Tibial artery (tissue), 4 donors: ENCODE measurements around the gene ZHX3.

Experiments
- DNase-seq, 2 donors: peaks; one replicate each; pipeline ENCODE4 v3.0.0-alpha.2; 2019
- H3K27ac ChIP-seq, 2 donors: fragments of 200-600 bp; sonication (generic) in 1 of 2; 1 replicate in 1 of 2; 2 replicates in 1 of 2; pipeline ENCODE4 v1.5.1; 2018 to 2019; ENCODE audit warnings: mild to moderate bottlenecking in 1 of 2
- H3K27me3 ChIP-seq, 2 donors: fragments of 200-600 bp; sonication (generic) in 1 of 2; one replicate each; pipeline versions ENCODE4 v1.5.1 to v1.6.0; 2016 to 2019
- H3K36me3 ChIP-seq, 3 donors: fragments of 200-600 bp; sonication (generic) in 2 of 3; one replicate each; pipeline ENCODE4 v1.5.1; 2016 to 2019; ENCODE audit warnings: mild to moderate bottlenecking in 2 of 3
- H3K4me1 ChIP-seq, 4 donors: fragments of 200-600 bp; sonication (generic) in 2 of 4; 1 replicate in 3 of 4; 2 replicates in 1 of 4; pipeline ENCODE4 v1.5.1; 2016 to 2019
- H3K4me3 ChIP-seq, 2 donors: fragments of 200-600 bp; sonication (generic) in 1 of 2; 1 replicate in 1 of 2; 2 replicates in 1 of 2; pipeline ENCODE4 v1.5.1; 2018 to 2019; ENCODE audit warnings: mild to moderate bottlenecking in 2 of 2
- H3K9me3 ChIP-seq, 3 donors: fragments of 200-600 bp; sonication (generic) in 1 of 3; one replicate each; pipeline ENCODE4 v1.5.1; 2016 to 2019
- intact Hi-C: fragments of 100-400 bp; cut with DNase I; formaldehyde crosslinking; loops from one replicate; pipeline ENCODE4 v1.15.0; 2023; ENCODE audit warnings: low total_unique reads
- TF ChIP-seq, protein P1 (sequence below), 2 experiments: fragments of 200-600 bp in 1 of 2; fragments of 450-650 bp in 1 of 2; IDR thresholded peaks; one replicate each; pipeline ENCODE4 v1.5.1; 2017 to 2019; ENCODE audit warnings: antibody characterized with exemption in 2 of 2, mild to moderate bottlenecking in 1 of 2, moderate library complexity in 1 of 2

The ZHX3 gene

DNA sequence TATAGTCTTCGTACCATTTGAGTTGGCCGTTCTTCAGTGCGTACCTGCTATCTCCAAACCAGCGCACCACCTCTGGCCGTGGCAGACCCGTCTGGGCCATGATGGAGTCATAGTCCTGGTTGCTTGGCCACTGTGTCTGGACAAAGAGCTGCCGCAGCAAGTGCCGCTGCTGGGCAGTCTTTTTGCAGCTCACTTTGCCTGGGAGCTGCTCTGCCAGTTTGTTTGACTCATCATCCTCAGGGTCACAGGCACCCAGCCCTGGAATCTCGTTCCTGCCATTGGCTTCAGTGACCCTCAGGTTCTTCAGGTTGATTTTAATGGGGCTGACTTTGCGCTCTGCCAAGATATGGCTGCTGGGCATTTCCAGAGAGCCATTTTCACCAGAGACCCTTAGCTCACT, 115.1 kb downstream of the ZHX3 start:
- DNase-seq, result no peak
- Histone ChIP-seq H3K4me1 (peaks cover 0 to 5% (median 0%) of the 10 kb centered on the region in 4 donors), H3K27me3 (no peaks in the 10 kb centered on the region), H3K9me3 (peaks cover 0 to 13% (median 6%) of the 10 kb centered on the region in 3 donors), H3K4me3 (no peak overlapping the region), H3K27ac (no peak overlapping the region), H3K36me3 (peaks cover 38 to 57% (median 43%) of the 10 kb centered on the region in 3 donors)
- TF ChIP-seq, protein P1, sequence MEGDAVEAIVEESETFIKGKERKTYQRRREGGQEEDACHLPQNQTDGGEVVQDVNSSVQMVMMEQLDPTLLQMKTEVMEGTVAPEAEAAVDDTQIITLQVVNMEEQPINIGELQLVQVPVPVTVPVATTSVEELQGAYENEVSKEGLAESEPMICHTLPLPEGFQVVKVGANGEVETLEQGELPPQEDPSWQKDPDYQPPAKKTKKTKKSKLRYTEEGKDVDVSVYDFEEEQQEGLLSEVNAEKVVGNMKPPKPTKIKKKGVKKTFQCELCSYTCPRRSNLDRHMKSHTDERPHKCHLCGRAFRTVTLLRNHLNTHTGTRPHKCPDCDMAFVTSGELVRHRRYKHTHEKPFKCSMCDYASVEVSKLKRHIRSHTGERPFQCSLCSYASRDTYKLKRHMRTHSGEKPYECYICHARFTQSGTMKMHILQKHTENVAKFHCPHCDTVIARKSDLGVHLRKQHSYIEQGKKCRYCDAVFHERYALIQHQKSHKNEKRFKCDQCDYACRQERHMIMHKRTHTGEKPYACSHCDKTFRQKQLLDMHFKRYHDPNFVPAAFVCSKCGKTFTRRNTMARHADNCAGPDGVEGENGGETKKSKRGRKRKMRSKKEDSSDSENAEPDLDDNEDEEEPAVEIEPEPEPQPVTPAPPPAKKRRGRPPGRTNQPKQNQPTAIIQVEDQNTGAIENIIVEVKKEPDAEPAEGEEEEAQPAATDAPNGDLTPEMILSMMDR (IDR thresholded peaks at IDR 0.05), result no peak
- intact Hi-C loops, result no loop called here

GRCh38 chr20:41201760-41202159, 115.8 kb downstream of the ZHX3 start:
- no peak for DNase-seq
- Histone ChIP-seq H3K27me3 (no peaks in the 10 kb centered on the region), H3K4me1 (peaks cover 0 to 5% (median 0%) of the 10 kb centered on the region in 4 donors), H3K27ac (no peak overlapping the region), H3K9me3 (peaks cover 0 to 13% (median 6%) of the 10 kb centered on the region in 3 donors), H3K4me3 (no peak overlapping the region), H3K36me3 (peaks cover 38 to 57% (median 43%) of the 10 kb centered on the region in 3 donors)
- intact Hi-C loops, result no loop called here
- TF ChIP-seq, protein P1 (IDR thresholded peaks at IDR 0.05), result no peak

DNA sequence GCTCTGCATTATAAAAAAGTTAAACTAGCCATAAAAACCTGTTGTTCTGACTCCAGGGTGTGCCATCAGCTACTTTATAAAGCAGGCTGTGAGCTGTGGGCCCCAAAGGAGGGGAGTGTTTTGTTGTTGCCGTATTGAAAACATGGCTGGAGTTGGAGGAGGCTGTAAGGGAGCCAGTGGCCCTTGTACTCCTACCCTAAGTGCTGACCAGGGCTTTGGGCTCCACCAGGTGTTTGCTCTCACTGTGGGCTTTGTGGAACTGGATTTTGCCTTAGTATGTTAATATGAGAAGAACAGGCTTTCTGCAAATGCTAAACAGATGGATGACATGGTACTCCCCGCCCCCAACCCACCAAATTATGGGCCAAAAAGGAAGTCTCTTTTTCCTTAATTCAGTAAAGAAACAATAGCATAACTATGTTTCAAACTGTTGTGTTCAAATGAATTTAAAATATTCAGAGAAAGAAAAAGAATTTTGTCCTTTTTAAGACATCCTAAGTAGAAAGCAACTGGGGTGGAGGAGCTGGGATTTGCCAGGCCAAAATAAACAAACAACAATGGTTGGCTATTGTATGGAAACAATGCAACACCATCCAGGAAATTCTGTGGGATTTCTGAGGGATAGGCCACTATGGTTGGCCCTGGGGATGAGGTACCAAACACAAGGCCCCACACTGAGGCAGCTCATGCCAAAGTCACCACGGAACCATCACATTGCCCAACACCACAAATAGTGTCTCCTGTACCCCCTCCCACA, 116.9 kb downstream of the ZHX3 start:
- no peak overlapping the region for H3K27ac ChIP-seq
- H3K4me1 ChIP-seq, result peaks cover 0 to 5% (median 0%) of the 10 kb centered on the region in 4 donors
- no peak for DNase-seq
- no peak overlapping the region for H3K4me3 ChIP-seq
- TF ChIP-seq, protein P1 (IDR thresholded peaks at IDR 0.05), result no peak
- no peaks in the 10 kb centered on the region for H3K27me3 ChIP-seq
- H3K36me3 ChIP-seq, result peaks cover 38 to 57% (median 43%) of the 10 kb centered on the region in 3 donors
- intact Hi-C loops, result no loop called here
- H3K9me3 ChIP-seq, result peaks cover 0 to 13% (median 6%) of the 10 kb centered on the region in 3 donors

DNA sequence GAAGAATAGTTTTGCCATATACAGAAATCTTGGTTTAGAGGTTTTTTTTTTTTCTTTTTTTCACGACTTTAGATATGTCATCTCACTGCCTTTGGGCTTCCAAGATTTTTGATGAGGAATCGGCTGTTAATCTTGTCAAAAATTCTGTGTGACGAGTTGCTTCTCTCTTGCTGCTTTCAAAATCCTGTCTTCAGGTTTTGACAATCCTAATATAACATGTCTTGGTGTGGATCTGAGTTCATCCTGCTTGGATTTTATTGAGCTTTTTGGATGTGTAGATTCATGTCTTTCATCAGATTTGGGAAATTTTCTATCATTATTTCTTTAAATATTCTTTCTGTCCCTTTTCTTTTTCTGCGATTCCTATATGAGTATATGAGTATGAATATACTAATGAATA, 119.1 kb downstream of the ZHX3 start:
- H3K27ac ChIP-seq, result no peak overlapping the region
- peaks cover 22 to 49% (median 29%) of the 10 kb centered on the region in 3 donors for H3K36me3 ChIP-seq
- TF ChIP-seq, protein P1 (IDR thresholded peaks at IDR 0.05), result no peak
- no peaks in the 10 kb centered on the region for H3K27me3 ChIP-seq
- DNase-seq, result no peak
- peaks cover 0 to 13% (median 6%) of the 10 kb centered on the region in 3 donors for H3K9me3 ChIP-seq
- no peak overlapping the region for H3K4me3 ChIP-seq
- H3K4me1 ChIP-seq, result peaks cover 0 to 5% (median 0%) of the 10 kb centered on the region in 4 donors
- intact Hi-C loops, result no loop called here

GRCh38 chr20:41196653-41197225, 120.8 kb downstream of the ZHX3 start:
- Histone ChIP-seq H3K27me3 (no peaks in the 10 kb centered on the region), H3K27ac (no peak overlapping the region), H3K9me3 (peaks cover 0 to 14% (median 14%) of the 10 kb centered on the region in 3 donors), H3K4me1 (peaks cover 0 to 5% (median 0%) of the 10 kb centered on the region in 4 donors), H3K4me3 (no peak overlapping the region), H3K36me3 (peaks cover 12 to 33% (median 26%) of the 10 kb centered on the region in 3 donors)
- TF ChIP-seq, protein P1 (IDR thresholded peaks at IDR 0.05), result no peak
- intact Hi-C loops, result no loop called here
- no peak for DNase-seq
